Measurements from ENCODE around the gene GALNT15.

DNA sequence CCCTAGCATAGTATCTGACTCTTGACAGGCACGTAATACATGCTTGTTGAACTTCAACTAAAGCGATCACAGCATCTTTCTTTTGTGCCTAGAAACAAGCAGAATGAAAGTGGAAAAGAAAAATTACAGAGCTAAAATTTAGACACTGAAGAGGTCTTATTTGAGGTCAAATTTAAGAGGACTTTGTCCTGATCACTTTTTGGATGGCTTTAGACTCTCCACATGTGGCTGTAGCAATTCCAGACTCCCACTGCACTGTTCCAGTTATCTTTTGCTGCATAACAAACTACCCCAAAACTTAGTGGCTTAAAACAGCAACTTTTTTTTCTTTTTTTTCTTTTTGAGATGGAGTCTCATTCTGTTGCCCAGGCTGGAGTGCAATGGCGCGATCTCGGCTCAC, 66.7 kb downstream of the GALNT15 start:
- TF ChIP-seq TAF1 (IDR thresholded peaks at IDR 0.05; ENCODE audit: borderline replicate concordance, low read depth, low read length), result no peak
- no peak for TF ChIP-seq POLR2A (IDR thresholded peaks at IDR 0.05; ENCODE audit: low read depth, low read length)
- no peak for TF ChIP-seq POLR2AphosphoS5 (IDR thresholded peaks at IDR 0.05; ENCODE audit: low read depth, low read length)

Data from GM12892 (cell line).